NCI-H2081 treated with DMSO at 0.1 percent for 48 hours (cell line): ENCODE measurements around the gene TLL2.

Experiments
- DNase-seq: peaks from one replicate; lab custom pipeline; 2025; lab: John Stamatoyannopoulos, UW

TLL2 gene

DNA sequence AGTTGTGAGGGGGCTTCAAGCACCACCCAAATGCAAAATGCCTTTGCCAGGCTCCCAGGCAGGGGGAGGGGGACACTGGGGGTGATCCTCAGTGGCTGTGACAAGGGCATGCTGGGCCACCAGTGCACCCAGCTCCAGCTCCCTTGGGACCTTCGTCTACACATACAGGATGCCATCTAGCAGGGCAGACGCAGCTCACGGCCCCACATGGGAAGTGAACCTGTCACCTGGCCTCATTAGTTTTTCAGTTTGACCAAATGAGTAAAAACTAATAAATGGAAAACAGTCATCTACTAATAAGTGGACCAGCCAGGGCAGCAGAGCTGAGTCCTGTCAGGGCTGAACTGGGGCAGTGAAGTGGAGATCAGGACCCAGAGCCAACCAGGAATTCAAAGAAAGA lies 50.2 kb downstream of the TLL2 start:
- no peak for DNase-seq

DNA sequence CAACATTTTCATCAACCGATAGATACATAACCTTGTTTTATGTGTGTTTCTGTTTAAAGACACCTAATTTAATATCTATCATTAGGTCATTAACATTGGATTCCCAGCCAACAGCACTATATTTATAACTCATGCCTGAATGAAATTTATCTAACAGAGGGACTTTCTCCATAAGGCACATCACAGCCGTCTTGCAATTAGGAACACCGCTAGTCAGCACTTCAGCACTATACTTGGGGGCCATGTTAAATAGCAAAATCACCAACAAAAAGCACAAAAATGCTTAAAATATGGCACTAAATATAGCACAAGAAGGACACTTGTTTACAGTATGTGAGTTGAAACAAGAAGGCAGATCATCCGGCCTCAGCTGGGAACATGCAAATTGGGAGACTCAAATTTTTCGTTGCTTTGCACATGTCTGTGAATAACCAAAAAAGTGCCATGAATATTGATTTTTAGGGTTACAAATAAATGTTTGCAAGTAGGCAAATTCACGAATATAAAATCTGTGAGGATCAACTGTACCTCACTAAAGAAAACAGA lies 51.0 kb downstream of the TLL2 start:
- DNase-seq: no peak

DNA sequence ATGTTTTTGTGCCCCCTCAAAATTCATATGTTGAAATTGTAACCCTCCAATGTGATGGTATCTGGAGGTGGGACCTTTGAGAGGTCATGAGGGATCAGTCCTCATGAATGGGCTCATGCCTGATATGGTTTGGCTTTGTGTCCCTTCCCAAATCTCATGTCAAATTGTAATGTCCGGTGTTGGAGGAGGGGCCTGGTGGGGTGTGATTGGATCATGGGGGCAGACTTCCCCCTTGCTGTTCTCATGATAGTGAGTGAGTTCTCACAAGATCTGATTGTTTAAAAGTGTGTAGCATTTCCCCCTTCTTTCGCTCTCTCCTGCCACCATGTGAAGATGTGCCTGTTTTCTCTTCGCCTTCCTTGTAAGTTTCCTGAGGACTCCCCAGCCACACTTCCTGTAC lies 53.4 kb downstream of the TLL2 start:
- DNase-seq: no peak

DNA sequence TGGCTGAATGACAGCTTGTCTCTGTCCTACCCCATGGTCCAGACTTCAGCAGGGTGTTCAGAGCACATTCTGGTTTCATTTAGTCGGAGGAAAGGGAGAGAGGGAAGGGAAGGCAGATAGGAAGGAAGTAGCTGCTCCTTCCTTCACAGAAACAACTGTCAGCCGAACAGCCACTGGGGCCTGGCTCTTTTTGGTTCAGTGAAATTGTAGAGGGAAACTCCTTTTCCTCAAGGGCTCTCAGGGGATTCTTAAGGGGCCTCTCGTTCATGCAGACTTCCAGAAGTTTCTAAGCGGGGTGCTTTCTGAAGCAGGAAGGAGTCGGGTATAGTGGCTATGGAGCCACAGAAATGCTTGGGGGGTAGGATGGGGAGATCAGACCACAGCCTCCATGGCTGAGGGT lies 56.4 kb downstream of the TLL2 start:
- DNase-seq: no peak

DNA sequence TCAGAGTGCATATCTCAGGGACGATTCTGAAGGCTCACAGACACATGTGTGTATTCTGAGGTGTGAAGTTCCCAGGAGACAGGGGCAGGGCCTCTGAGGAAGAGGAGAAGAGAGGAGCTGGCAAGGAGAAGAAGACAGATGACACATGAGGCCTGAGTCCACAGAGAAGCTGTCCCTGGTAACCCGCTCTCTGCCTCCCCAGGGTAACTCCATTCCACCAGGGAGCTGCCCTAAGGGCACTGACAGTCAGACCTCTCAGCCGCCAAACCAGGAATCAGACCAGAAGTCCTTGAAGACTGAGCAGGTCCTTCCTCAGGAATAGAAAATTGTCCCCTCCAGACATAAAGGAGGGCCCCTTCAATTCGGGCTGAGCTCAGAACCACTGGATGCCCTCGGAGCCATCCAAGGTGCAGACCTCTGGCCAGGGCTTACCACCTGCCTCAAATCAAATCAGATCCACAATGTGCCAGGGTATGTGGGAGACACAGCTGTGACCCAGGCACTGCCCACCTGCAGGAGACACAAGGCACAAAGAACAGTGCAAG lies 57.4 kb downstream of the TLL2 start:
- no peak for DNase-seq

DNA sequence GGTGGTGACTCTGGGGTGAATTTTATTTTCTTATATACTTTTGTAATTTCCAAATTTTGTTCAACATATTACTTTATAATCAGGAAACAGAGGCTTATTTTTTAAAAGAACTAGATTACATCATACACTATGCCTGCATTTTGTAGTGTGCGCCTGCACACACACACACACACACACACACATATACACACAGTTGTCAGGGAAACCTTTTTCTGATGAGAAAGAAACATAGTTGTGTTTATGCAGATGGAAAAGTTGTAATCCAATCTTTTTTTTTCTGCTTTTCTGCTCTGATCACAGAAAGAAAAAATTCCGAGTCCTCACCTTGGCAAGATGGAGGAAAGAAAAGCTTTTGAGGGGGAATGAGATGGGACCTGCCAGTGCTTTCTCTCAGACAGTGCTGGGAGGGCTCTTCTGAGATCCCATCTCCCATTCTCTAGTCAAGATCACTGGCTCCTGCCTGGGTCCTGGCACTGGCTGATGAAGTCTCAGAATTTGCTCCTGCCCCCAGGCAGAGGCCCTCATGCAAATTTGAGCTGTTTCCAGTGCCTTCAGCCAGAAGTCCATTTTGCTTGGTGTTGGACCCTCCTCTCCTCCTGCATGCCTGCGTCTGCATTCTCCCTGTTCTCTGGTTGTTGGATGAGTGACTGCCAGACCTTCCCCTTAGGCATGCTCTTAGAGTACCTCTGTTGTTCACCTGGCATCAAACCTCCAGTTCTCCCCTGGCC lies 59.7 kb downstream of the TLL2 start:
- DNase-seq: no peak

DNA sequence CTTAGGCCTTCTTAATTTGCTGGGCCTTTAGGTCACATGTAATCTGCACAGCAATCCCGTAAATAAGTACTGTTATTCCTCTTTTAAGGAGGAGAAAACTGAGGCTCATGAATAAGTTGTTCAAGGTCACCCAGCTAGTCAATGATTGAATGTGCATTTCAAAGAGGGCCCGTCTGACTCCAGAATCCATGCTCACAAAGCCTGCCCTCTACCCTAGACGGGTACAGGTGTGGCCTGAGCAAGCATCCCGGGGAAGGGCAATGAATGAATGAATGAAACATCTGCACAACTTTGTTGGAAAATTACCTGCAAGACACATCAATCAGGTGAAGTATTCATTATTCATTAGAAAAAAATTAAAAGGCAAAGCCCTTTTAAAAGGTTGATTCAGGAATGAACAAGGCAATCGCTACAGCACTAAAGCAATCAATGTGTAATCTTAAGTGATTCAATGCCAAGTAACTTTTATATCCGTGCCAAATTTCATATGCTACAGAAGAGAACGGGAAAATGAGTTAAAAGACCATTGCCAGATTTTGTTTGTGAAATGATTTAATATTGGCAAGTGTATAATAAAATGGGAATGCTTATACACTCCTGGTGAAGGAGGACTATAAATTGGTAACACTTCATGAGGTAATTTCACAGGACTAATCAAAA lies 61.1 kb downstream of the TLL2 start:
- no peak for DNase-seq

DNA sequence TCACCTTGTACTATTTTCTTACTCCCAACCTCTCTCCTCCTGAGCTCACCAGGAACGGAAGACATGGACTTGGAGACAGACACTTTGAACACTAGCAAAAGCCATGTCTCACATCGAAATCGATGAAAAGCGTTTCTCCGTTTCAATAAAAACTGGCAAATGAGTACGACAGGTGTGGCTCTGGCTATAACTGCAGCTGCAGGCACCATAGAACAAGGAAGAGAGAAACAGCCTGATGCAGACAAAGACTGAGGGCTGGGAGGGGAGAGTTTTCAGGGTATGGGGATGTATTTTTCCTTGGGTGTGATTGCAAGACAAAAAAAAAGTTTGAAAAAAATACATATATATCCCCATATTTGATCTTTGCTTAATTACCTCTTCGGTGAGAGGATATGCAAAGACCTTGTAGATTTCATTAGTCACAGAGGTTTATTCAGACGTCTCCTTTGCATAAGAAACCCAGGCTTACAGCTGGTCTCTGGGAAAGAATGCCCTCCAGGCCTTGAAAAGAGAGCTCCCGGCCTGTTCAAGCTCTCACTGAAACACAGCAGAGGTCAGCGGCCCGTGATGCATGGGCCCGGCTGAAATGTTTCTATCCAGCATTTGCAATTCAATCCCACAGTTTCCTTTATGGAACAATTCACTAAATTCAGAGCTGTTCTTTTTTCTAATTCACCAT lies 63.1 kb downstream of the TLL2 start:
- DNase-seq: no peak

DNA sequence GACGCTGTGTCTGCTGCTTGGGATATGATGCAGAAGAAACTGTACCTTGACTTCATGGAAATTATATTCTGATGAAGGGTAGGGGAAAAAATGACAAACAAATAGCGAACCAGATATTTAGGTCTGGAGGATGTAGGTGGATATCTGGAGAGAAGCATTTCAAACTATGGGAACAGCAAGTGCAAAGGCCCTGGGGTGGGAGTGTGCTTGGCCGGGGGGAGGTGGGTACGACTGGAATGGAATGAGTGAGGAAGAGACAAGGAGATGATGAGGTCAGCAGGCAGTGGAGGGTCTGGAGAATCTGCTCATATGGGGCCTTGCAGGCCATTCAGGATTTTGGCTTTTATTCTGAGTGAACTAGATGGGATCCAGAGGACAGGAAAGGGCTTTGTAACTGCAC lies 65.2 kb downstream of the TLL2 start:
- no peak for DNase-seq

DNA sequence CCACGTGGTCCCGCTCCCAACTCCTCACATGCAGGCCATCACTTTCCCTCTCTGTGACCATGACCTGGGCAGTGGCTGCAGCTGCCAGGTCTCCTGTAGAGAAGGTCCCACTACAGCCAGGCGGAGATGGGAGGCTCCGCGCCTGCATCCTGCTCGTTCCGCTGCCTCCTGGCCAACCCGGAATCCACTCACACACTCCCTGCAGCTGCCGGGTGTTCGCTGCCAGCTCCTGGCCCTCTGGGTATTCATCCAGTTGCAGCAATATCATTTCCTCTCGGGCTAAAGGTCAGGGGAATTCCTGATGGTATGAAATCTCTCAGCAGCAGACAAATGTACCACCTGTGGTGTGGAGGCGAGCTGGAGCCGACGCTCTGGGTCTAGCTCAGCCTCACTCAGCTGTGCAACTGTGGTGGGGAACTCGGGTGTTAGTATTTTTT lies 65.7 kb downstream of the TLL2 start:
- no peak for DNase-seq

DNA sequence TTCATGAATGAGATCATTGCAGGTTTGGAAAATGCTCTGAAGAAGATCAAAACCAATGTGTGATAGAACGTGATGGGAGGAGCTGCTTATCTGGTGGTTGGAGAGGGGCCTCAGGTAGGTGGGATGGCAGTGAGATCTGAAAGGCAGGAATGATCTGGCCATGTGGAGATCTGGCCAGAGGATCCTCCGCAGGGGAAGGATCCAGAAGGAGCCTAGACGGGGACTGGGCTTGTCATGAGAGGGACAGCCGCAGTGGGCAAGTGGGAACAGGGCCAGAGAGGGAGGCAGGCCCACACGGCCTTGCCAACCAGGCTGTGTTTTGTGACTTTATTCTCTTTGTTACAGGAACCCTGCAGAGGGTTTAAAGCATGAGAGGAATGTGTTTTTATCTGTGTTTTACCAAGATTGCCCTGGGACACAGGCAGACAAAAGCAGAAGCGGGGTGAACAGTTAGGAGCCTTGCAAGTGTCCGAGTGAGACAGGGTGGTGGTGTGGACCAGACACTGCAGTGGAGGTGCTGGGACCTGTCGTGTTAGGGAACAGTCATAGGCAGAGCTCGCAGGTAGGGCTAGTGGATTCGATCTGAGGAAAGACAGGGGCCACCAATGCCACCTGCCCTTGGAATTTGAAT lies 66.6 kb downstream of the TLL2 start:
- no peak for DNase-seq

DNA sequence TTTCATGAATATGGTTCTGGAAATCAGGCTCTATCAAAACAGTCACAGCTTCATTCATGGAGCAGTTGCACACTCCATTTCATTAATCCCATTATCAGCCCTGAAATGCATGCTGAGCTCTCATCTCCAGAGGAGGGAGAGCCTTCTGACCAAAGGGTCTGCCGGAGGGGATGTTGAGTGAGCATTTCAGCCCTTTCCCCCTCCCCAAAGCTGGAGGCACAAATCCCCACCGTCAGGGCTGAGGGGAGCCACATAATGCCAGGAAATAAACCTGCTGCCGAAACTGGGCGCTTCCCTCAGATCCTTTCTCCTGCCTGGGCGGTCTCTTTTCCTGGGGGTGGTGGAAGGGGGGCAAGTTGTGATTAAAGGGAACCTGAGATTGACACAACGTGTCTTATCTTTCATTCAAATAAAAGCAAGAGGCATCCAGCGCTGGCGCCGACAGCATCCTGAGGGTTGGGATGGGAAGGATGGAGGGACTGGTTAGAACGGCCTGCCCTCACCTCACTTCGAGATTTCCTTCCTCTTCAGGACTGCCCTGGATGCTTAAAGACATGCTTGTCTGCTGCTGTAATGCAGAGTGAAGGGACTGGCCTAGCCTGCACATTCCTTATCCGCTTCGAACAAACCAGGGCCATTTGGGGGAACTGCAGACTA lies 71.6 kb downstream of the TLL2 start:
- no peak for DNase-seq

DNA sequence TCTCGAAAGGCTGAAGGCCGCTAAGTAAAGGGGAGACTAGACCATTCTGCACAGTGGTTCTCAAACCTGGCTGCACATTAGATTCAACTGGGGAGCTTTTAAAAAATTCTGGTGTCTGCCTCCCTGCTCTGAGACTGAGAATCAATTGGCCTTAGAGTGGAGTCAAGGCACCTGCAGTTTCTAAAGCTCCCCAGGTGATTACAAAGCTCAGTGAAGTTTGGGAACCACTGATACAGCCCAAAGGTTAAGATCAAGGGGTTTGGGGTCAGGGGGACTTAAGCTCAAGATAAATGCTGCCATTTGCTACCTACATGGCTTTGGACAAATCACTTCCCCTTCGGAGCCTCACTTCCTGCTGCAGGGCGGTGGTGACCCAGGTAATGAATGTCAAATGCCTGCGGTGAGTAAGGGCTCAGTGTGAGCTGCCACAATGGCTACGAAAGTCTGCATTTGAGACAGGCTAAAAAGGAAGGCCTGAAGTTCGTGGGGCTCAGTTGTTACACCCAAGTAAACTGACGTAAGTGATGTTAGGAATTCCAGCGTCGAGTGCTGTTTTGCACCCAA lies 72.3 kb downstream of the TLL2 start:
- DNase-seq: no peak

DNA sequence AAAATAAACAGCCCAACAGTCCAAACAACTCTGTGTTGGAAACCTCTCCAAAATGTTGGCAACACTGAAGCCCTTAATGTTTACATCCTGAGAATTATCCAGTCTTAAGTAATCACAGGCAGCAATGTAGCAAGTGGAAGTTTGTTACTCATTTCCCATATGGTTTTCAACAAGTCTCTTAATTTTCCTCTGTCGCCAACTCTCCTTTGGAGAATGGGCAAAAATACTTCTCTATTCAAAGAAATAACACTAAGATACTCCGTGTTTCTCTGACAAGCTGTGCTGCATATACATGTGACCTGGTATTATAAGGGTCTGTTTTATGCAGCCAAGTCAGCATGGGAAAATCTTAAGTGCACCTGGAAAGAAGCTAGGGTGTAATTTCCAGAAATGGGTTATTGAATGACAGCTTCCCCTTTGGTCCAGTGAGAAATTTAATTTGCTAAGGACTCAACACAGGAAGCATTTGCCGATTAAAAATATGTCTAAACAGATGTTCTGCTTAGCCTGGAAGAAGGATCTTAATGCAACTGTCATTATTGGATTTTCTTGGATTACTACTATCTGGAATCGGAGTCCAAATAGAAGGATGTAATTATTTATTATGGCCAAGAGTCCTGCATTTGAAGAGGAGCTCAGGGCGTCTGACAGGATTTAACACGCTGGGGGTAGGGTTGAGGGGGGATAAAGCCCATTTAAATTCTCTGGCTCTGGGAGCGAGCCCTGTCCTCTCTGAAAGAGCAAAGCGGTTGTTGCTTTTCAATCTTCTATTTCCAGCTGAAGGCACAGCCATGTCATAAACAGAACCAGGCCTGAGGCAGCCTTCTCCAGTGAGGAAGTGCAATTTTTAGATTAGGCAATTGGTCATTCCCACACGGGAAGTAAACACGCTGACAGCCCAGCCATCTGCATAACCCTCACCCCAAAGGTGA lies 73.1 kb downstream of the TLL2 start:
- no peak for DNase-seq

DNA sequence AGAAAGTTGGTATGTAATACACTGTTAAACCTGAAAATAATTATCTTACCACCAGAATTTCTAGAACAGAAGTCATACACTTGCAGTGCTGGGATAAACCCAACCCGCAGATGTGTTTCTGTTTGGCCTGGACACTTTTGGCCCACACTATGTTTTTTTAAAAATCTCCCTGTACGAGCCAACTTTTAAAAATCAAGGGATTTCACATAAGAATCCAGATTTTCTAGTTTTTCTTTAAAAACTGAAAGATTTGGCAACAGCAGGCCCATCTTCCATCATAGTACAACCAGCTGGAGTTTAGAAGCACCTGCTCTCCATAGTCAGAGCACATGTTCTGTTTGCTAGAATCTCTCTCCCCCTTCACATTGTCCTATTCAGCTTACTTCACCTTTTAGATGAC lies 74.0 kb downstream of the TLL2 start:
- no peak for DNase-seq

DNA sequence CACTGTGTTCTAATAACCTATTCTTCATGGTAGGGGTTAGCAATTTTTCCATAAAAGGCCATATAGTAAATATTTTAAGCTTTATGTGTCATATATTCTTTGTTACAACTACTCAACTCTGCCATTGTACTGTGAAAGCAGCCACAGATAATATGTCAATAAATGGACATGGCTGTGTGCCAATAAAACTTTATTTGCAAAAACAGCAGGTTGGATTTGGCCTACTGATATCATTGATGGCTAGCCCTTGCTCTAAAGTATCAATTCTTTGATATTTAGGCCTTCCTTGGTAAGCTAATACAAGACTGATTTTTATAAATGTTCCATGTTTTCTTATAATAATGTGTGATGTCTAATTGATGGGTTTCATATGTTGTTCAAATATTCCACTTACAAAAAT lies 77.7 kb downstream of the TLL2 start:
- DNase-seq: no peak

DNA sequence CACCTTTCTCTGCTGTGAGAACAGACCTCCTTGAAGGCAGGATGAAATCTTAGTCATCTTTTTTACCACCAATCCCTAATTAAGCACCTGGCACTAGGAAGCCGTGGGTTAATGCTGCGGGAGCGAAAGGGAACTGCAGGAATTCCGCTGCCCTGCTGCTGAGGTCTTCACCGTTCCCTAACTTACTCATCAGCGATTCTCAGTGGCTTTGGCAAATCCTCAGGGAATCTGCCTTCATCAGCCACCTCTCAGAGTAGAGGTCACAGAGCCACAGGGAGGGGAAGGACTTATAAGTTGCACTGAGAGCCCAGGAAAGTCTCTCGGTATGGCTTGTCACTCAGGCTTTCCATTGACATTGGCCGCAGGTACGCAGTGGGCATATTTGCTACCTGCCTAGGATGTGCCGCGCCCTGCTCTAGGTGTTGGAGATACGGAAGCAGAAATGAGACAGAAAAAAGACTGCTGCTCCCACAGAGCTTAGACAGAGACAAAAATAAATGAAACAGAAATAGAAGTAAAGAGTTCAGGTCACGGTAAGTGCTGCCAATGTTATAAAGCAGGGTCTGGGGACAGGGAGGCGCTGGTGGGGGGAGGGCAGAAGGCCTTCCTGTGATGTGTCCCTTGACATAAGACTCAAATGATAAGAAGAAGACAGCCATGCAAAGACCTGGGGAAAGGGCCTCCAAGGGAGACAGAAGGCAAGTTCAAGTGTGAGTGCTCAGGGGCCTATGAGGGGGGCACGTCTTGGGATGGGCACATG lies 82.3 kb downstream of the TLL2 start:
- DNase-seq: no peak

DNA sequence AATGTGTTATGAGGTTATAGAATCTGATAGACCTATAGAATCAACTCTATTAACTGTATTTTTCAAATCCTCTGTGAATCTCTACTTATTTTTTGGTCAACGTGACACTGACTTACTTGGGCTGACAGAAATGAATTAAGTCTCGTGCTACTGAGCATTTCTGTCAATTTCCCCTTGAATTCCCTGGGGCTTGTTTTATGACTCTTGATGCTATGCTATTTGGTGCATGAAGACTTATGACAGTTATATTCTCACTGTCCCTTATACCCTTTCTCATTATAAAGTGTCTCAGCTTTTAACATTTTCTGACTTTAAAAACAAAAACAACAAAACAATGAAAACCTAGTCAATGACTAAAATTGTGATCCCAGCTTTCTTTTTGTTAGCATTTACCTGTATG lies 86.4 kb downstream of the TLL2 start:
- DNase-seq: no peak

DNA sequence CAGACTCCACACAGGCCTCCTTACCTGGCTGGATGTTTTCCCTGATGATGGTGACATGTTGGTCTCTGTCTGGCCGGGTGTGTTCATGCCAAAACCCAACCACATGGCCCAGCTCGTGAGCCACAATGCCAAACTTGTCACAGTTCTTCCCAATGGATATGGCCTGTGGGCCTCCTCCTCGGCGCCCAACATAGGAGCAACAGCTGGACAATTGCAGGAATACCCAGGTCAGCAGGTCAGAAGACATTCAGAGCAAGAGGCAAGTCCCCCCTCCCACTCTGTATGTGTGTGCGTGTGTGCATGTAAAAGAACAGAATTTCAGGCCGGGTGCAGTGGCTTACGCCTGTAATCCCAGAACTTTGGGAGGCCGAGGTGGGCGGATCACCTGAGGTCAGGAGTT lies 91.2 kb downstream of the TLL2 start:
- no peak for DNase-seq

DNA sequence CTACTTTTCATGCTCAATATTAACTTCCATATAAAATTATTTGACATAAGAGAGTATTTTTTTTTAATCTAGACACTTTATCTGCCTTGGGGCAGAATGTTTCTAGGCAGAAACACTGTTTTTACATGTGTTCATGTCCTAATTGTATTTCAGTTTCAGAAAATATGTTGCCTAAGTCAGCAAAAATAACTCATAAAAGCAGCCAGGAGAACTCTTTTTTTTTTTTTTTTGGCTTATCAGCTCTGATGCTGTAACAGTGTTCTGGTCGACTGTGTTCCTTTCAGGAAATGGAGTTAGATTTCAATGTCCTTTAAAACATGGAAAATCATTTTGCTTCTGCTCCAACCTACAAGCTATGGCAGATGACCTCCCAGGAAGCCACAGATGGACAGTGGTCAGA lies 91.7 kb downstream of the TLL2 start:
- DNase-seq: no peak
